Urinary bladder (tissue), 4 donors: ENCODE measurements around the gene TET3. TPM values are rescaled to one million over a fixed set of nuclear protein-coding genes. Genes with fewer than 3 reads are reported as not detected.
A peak's percentile ranks its signal among the peaks of the same experiment; 100 is the strongest.
"Not testable (repeated sequence)": the region's sequence is repeated elsewhere in the genome, so short reads cannot be mapped to it uniquely, and the experiment has no call there.

ENCODE experiments used
- DNase-seq: peaks from one replicate; pipeline ENCODE4 v3.0.0-alpha.2; 2015; ENCODE audit errors: extremely low spot score
- H3K27ac ChIP-seq: one replicate; pipeline ENCODE4 v1.5.1; 2013; ENCODE audit warnings: low read depth, mild to moderate bottlenecking, moderate library complexity
- H3K36me3 ChIP-seq: one replicate; pipeline ENCODE4 v1.6.1; 2013; ENCODE audit warnings: mild to moderate bottlenecking, moderate library complexity; ENCODE audit not compliant: insufficient read depth
- H3K4me1 ChIP-seq: one replicate; pipeline ENCODE4 v1.6.1; 2013; ENCODE audit warnings: mild to moderate bottlenecking, moderate library complexity; ENCODE audit not compliant: insufficient read depth
- H3K4me3 ChIP-seq: one replicate; pipeline ENCODE4 v1.5.1; 2013; ENCODE audit warnings: low read depth, low read length
- WGBS: extraction: QIAGEN DNeasy Blood & Tissue Kit; methylation state at CpG from one replicate; pipeline ENCODE4 v1.1.7; 2013; 5-methylcytosine and 5-hydroxymethylcytosine counted together
- polyA plus RNA-seq: library from polyadenylated mRNA; stranded (reverse); fragments of 200-250 nt; gene quantifications from one replicate; pipeline ENCODE4 v1.2.3, GENCODE V29; 2013
- total RNA-seq: library from RNA; depleted of rRNA; stranded (reverse); fragments of >200 nt; gene quantifications from one replicate; pipeline ENCODE4 v1.2.3, GENCODE V29; 2014
- donor health status: healthy with polysubstance abuse.
- donor health status: healthy.

The TET3 gene
- total RNA-seq (9.1 TPM), polyA plus RNA-seq (2.5 TPM)

DNA sequence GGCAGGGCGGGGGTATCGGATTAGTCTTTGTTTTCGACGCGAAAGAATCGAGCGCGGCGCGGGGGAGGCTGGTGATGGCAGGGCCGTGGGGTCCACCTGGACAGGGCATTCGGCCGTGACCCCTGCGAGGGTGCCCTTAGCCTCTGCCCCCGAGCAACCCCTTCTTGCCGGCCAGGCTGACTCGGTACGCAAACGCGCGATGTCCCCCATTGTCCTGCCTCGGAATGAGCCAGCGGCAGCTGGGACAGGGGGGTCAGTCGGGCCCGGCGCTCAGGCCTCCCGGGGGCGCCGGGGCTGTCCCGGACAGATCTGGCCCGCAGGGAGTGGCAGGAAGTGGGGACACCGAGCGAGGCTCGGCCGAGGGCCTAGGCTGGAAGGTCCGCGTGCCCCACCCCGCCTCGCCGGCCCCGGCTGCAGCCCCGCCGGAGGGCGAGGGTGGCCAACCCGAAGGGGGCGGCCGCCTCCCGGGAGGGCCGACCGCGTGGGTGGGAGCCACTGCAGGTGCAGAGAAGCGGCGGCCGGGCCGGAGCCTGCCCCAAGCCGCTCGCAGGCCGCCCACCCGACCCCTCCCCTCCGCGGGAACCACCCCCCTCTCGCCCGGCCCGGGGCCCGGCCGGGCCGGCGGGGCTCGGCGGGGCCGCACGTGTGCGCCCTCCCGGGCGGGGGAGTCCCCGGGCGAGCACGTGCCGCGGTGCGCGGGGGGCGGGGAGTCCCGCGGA is at the start of gene TET3:
Gene TET3 (plus strand): TSS at position 708 of the 719 bp plus-strand sequence. CDS start 1,494 bp downstream, outside the sequence.
- DNase-seq: no peak
- 3% methylated on average over 85 of the region's 85 CpGs for WGBS
- H3K4me1 ChIP-seq: no peaks in the 10 kb centered on the region
- H3K27ac ChIP-seq: peak within 1 kb of the TSS; percentile 92
- H3K4me3 ChIP-seq: peak within 1 kb of the TSS; percentile 80
- no peaks in the 10 kb centered on the region for H3K36me3 ChIP-seq

DNA sequence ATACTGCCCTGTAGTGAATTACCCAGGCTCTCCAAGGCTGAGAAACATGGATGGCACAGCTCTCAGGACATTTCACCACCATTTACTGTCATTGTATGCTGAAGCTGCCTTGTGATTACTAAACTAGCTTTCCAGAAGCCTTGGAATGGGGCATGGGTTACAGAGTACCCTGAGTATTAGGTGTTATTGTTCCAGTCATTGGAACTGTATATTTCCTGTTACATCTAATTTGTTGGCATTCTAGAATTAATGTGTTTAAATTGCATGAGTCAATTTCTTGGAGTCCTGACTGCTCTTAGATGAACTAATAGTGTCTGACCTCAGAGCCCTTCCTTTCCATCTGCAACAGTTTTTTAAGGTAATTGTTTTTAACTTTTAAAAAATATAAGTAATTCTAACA is 49.1 kb upstream of the TET3 start:
- Histone ChIP-seq H3K4me3 (no peak overlapping the region), H3K36me3 (no peaks in the 10 kb centered on the region), H3K27ac (no peak overlapping the region), H3K4me1 (no peaks in the 10 kb centered on the region)
- no peak for DNase-seq

DNA sequence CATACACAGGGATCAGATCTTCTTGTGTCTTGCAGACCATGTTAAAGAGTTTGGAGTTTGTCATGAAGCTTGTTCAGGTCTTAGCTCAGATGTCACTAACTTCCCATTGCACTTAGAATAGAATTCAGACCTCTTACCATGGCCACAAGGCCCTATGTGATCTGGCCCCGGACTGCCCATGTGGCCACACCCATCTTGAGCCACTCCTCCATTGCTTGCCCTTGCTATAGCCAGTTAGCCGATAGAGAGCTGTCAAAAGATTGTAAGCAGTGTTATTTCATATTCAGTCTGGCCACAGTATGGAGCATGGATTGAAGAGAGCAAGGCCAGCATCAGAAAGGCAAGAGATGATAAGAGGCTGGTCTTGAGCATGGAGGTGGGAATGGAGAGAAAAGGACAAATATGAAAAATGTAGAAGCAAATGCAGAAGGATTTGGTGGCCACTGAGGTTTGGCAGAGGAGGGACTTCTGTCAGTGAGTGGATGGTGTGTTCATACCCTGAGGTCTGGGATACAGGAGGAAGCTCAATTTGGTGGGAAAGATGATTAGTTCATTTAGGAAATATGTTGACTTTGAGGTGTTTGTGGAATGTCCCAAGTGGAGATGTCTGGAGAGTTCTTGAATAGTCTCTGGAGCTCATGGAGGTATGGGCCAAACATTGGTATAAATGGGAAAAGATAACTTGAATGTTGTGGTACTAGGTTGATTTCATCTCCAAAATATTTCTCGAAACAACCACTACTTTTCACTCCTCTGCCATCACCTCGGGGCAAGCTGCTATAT is 47.4 kb upstream of the TET3 start:
- no peak for DNase-seq
- H3K4me1 ChIP-seq: no peaks in the 10 kb centered on the region

DNA sequence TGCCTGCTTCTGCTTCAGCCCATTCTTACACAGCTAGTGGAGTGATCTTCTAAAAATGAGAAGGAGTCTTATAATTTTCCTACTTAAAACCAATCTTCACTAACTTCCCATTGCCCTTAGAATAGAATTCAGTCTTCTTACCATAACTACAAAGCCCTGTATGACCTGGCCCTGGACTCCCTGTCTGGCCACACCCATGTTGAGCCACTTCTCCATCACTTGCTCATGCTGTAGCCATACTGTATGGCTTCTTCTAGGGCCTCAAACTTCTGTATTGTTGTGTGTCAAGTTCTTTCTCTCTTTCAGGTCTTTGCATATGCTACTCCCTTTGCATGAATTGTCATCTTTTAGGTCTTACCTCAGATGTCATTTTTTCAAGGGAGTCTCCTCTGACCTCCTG is 46.8 kb upstream of the TET3 start:
- no peak for DNase-seq
- H3K36me3 ChIP-seq: no peaks in the 10 kb centered on the region
- H3K27ac ChIP-seq: no peak overlapping the region

More for the DNA sequence above, 47.4 kb upstream of the TET3 start:
- WGBS: 90% methylated on average over 4 of the region's 4 CpGs
- H3K4me3 ChIP-seq: no peak overlapping the region
- H3K27ac ChIP-seq: no peak overlapping the region
- no peaks in the 10 kb centered on the region for H3K36me3 ChIP-seq

DNA sequence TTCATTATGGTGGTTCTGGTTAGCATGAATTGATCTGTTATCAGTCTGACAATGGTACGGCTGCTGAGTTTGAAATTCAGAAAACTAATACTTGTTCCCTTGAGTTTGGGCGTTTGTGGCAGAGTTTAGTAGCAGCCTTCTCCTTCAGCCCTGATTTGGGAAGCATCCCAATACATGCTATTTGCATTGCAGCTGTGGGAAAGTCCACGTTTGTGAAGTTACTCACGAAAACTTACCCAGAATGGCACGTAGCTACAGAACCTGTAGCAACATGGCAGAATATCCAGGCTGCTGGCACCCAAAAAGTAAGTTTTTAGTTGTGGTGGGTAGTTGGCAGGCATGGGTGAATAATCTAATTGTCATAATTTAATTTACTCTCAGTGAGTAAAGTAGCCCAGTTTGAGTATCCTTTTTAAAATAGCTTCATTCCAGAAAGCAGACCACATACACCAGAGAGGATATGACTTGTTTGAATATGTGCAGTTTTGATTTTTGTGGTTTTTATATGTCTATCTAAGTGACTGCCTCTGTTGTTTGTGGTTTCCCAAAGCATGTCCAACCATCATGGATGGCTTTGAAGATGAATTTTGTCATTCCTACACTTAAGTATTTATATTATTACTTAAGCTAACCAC is 45.9 kb upstream of the TET3 start:
- Histone ChIP-seq H3K36me3 (no peaks in the 10 kb centered on the region), H3K4me1 (no peaks in the 10 kb centered on the region), H3K4me3 (no peak overlapping the region), H3K27ac (no peak overlapping the region)
- DNase-seq: no peak
- WGBS: 79% methylated on average over 5 of the region's 5 CpGs

More for the DNA sequence above, 46.8 kb upstream of the TET3 start:
- H3K4me3 ChIP-seq: no peak overlapping the region
- H3K4me1 ChIP-seq: no peaks in the 10 kb centered on the region

DNA sequence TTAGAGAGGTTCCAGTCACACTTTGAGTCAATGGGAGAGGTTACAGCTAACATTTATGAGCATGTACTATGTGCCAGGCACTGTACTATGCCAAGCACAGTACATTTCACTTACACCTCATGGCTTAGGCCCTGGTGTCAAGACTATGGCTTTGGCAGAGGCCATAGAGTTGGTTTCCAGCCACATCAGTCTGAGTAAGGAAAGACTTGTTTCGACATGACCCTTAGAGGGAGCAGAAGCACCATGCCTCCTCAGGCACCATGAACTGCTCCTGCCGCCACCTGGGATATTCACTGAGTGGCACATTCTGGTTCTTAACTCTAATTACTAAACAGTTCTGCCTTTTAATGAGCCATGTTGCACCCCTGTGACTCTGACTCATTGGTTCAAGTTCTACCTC is 45.3 kb upstream of the TET3 start:
- no peak for DNase-seq
- 86% methylated on average over 2 of the region's 2 CpGs for whole genome bisulfite sequencing
- H3K27ac ChIP-seq: no peak overlapping the region
- H3K36me3 ChIP-seq: no peaks in the 10 kb centered on the region
- H3K4me3 ChIP-seq: no peak overlapping the region
- H3K4me1 ChIP-seq: no peaks in the 10 kb centered on the region

DNA sequence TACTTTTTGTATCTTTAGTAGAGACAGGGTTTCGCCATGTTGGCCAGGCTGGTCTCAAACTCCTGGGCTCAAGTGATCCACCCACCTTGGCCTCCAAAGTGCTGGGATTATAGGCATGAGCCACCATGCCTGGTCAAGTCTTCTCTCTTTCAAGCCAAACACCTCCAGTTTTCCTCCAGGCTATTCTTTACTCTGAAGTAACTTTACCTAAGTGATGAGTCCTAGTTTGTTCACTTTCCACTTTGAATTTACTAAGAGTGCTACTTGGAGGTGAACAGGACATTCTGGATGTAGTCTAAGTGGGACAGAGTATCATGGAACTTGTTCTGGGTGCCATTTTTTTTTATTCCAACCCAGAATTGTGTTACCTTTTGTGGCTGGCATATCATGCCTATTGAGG is 44.6 kb upstream of the TET3 start:
- H3K36me3 ChIP-seq, H3K4me1 ChIP-seq, H3K4me3 ChIP-seq, DNase-seq, H3K27ac ChIP-seq: not testable (repeated sequence)
- WGBS: 96% methylated on average over 1 of the region's 1 CpG

DNA sequence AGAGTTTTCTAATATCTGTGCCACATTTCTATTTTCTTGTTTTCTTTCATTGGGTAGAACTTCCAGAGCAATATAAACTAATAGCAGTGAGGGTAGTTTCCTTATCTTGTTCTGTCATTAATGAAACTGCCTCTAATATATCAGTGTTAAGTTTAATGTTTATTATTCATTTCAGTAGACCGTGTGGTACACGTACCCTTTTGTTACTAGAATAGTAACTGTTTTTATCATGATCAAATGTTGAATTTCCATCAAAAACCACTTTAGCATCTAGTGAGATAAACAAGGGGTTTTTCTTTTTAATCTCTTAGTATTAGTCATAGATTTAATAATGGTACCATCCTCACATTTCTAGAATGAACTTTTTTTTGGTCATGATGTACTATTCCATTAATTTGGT is 42.0 kb upstream of the TET3 start:
- no peak for DNase-seq
- Histone ChIP-seq H3K27ac (no peak overlapping the region), H3K4me3 (no peak overlapping the region), H3K4me1 (no peaks in the 10 kb centered on the region), H3K36me3 (peaks cover 2% of the 10 kb centered on the region)
- WGBS: 51% methylated on average over 2 of the region's 2 CpGs

DNA sequence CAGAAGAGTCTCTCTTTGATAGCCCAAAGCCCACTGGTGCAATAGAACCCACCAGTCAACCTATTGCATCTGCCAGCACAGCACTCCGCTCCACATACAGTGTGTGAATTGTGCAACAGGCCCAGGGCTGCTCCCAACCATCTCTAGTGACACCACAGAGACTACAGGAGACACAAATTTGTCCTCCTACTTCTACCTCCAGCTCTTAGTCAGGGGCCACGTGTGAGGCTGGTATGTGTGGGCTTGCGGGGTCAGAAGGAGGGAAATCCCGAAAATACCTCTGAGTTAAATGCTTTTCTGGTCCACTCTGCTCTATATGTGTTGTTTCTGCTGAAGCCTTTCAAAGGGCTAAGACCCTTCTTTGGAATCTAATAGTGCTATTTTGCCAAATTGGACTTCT is 40.0 kb upstream of the TET3 start:
- no peak for DNase-seq
- 97% methylated on average over 4 of the region's 4 CpGs for WGBS
- Histone ChIP-seq H3K4me1 (no peaks in the 10 kb centered on the region), H3K4me3 (no peak overlapping the region), H3K36me3 (peaks cover 4% of the 10 kb centered on the region), H3K27ac (no peak overlapping the region)

DNA sequence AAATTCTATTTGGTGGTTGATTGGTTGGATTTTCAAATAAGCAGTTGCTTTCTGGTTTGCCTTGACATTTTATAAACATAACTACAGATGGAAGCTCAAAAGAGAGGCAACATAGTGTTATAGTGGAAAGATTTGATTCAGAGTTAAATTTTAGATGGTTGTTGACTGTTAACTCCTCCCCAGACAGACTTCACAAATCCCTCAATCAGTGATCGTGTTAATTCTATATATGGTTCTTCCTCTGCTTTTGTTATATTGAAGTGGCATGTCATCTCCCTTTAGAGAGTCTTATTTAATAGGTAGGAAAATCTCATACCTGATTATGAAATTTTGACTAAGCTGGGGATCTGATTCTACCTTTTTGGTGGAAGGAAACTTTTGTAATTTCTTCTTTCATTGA is 38.5 kb upstream of the TET3 start:
- WGBS: 79% methylated on average over 1 of the region's 1 CpG
- no peak for DNase-seq
- no peaks in the 10 kb centered on the region for H3K4me1 ChIP-seq
- peaks cover 6% of the 10 kb centered on the region for H3K36me3 ChIP-seq
- no peak overlapping the region for H3K27ac ChIP-seq
- no peak overlapping the region for H3K4me3 ChIP-seq

DNA sequence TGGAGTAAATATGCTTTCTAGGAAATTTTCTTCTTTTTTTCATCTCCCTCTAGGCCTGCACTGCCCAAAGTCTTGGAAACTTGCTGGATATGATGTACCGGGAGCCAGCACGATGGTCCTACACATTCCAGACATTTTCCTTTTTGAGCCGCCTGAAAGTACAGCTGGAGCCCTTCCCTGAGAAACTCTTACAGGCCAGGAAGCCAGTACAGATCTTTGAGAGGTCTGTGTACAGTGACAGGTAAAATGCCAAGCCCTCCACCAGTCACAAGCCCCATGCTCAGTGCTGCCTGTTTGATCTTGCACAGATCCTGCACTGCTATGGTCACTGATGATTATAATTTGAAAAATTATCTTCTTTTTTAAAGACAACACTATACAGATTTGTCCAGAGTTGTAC is 38.0 kb upstream of the TET3 start:
- no peaks in the 10 kb centered on the region for H3K4me1 ChIP-seq
- H3K36me3 ChIP-seq: peaks cover 6% of the 10 kb centered on the region
- H3K4me3 ChIP-seq: no peak overlapping the region
- no peak for DNase-seq
- 63% methylated on average over 3 of the region's 3 CpGs for WGBS
- H3K27ac ChIP-seq: no peak overlapping the region

DNA sequence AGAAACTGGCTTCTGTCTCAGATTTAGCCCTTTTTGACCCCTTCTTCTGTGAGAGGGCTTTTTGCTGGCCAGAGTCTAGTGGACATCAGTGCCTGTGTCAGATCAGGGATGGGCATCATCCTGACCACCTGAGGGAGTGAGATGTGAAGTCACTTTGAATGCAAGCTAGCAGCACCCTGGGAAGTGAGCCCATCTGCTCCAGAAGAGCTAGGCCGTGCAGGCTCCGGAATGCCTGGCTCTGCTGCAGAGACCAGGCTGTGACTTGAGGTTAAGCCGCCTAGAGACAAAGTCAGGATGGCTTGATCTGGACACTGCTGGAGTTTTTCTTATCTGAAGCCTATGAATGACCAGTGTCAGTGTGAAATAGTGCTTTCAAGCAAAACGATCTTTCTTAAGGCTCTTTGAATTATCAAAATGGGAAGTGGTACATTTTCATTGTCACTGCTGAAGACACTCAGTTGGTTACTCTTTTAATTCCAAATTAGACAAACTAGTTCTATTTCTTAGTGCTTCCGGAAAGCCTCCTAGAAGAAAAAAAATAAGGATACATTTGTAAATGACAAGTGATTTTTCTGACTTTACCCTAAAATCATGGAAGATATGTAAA is 37.2 kb upstream of the TET3 start:
- no peak for DNase-seq
- H3K4me1 ChIP-seq: no peaks in the 10 kb centered on the region
- WGBS: 86% methylated on average over 5 of the region's 5 CpGs
- peaks cover 6% of the 10 kb centered on the region for H3K36me3 ChIP-seq
- H3K4me3 ChIP-seq: no peak overlapping the region
- H3K27ac ChIP-seq: no peak overlapping the region

DNA sequence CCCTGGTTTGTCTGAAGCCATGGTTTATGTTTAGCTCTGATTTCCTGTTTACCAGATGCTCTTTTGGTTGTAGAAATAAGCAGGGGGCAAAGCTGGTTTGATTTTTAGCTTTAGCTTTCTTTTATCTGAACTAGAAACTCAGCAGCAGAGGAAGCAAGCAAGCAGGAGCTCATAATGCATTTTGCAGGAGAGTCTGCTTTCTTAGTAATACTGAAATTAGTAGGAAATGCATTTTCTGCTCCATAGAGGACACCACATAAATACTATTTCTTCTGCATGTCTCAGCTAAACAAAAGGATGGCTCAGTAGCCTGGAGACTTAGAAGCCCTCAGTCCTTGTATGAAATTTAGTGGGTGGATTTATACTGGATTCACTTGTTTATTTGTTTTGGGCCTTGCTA is 34.9 kb upstream of the TET3 start:
- DNase-seq: no peak
- peaks cover 6% of the 10 kb centered on the region for H3K36me3 ChIP-seq
- H3K4me3 ChIP-seq: no peak overlapping the region
- no peaks in the 10 kb centered on the region for H3K4me1 ChIP-seq
- H3K27ac ChIP-seq: no peak overlapping the region
